GM19238 (cell line): ENCODE measurements around the gene SUN1.
A peak's percentile ranks its signal among the peaks of the same experiment; 100 is the strongest.
"Not testable (repeated sequence)": the region's sequence is repeated elsewhere in the genome, so short reads cannot be mapped to it uniquely, and the experiment has no call there.

Experiments
- DNase-seq: peaks from one replicate; pipeline ENCODE4 v3.0.0; 2011; ENCODE audit warnings: low spot score; ENCODE audit not compliant: insufficient read length

Gene SUN1

DNA sequence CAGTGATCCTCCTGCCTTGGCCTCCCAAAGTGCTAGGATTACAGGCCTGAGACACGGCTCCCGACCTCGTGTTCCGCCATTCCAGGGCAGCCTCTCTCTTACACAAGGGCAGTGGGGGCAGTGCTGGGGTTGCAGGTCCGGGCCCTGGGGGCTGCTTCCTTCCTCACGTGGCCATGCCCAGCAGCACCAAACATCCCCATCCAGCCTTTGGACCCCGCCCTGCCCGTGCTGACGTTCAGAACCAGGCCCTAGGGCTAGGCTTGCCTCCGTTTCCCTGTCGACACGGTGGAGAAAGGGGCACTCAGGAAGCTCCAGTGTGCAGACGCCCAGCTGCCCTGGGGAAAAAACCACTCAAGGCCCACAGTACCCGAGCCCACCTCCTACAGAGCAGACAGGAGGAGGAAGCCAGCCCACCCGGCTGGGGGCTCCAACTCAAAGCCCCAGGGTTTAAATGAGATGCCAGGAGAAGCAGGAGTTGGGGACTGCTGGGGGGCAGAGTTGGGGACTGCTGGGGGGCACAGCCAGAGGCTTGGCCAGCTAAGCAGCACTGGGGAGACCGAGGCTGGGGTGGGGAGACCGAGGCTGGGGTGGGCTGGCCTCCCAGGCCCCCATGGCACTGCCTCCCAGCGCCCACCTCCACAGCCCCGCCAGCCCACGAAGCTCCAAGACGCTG, 86.3 kb downstream of the SUN1 start:
- no peak for DNase-seq

GRCh38 chr7:919114-919442, 86.8 kb downstream of the SUN1 start:
- no peak for DNase-seq

DNA sequence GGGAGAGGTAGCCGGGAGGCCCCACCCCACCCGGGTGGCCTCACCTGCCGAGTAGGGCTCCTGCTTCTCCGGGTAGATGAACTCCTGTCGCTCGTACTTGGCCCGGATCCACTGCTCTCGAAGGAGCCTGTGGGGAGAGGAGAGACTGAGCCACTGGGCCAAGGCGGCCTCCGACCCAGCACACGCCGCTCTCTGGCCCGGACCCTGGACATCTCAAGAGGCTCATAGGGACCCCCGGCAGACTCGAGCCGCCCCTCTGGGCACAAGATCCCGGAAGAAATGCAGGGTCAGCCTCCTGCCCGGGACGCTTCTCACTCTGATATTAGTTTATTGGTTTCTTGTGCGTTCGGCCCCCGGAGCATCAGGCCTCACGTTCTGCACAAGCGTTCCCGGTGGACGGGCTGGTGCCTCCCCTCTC, 87.7 kb downstream of the SUN1 start:
- DNase-seq = no peak

DNA sequence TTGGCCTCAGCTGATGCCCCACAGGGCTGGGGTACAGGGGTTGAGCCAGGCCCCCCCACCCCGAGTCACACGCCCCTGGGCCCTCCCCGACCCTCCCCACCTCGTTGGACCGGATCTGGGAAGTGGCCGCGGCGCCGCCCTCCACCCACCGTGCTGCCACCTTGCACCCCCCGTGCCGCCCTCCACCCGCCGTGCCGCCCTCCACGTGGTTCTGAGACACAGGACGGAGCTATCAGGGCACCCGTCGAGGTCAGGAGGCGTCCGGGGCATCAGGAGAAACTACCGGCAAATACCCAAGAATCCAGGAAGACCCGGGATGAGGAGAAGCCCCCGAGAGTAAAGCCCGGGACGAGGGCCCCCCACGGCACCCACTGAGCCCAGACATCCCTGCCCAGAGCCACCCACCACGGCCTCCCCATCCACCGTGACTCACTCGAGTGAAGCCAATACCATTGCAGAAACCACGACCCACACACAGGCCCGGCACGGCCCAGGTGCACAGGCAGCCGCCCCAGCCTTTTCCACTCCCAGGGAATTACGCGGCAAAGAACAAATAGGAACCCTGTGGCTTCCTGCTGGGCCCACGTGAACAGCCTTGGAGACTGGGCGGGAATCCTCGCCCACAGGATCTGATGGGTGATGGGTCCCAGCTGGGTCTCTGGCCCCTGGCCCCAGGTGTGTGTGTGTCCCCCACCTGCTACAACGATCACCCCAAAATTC, 88.2 kb downstream of the SUN1 start:
- no peak for DNase-seq

DNA sequence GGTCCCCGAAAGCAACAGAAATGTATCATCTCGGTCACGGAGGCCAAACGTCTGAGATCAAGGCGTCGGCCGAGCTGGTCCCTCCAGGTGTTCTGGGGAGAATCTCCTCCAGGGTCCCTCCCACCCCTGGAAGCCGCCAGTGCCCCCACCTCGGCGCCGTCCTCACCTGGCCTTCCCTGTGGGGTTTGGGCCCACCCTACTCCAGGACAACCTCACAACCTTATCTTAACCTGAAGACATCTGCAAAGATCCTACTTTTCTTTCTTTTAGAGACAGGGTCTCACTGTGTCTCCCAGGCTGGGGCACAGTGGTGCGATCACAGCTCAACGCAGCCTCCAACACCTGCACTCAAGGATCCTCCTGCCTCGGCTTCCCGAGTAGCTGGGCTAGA, 88.8 kb downstream of the SUN1 start:
- DNase-seq = no peak

GRCh38 chr7:921581-922333, 89.5 kb downstream of the SUN1 start:
- no peak for DNase-seq

DNA sequence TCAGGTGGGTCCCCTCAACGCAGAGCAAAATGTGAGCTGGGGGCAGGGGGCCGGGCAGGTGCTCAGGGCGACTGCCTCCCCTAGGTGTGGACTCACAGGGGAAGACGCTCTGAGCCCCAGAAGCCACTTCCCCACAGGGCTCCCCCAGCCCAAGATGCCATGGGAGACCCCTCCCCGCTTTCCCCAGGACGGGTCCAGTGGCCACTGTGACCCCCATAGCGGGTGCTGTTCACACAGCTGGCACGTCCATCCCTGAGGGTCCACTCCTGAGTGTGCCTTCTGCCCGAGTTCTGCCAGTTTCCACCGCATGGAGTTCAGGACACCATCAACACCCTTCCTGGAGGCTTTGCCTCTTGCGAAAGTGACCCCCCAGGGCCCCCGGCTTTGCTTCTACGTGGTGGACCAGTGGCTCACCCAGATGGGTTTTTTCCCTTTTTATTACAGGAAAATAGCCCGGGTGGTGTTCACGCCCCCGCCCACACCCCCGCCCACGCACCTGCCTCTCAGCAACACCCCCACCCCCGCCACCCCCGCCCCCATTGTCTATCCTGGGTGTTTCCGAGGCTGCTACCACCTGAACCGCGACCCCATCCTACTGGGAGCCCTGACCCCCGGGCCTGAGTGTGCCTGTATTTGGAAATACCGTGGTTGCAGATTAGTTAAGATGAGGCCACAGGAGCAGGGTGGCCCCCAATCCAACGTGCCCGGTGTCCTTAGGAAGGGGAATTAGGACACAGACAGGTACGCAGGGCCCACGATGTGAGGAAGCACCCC, 90.2 kb downstream of the SUN1 start:
- DNase-seq = no peak

GRCh38 chr7:923108-924041, 91.1 kb downstream of the SUN1 start:
- DNase-seq = peak; percentile 98

GRCh38 chr7:924042-924441, 91.8 kb downstream of the SUN1 start:
- not testable (repeated sequence) for DNase-seq
